GM06990 (cell line): ENCODE results near the gene FANCD2.
"Not testable (repeated sequence)": the region's sequence is repeated elsewhere in the genome, so short reads cannot be mapped to it uniquely, and the experiment has no call there.

ENCODE experiments used
- DNase-seq: peaks from one replicate; pipeline ENCODE4 v3.0.0-alpha.2; 2011; ENCODE audit not compliant: insufficient read length; ENCODE audit errors: extremely low read depth
- H3K27me3 ChIP-seq: replicated peaks from 2 replicates; pipeline ENCODE4 v1.6.0; 2011; ENCODE audit warnings: low read length; ENCODE audit not compliant: control insufficient read depth, insufficient read depth
- H3K36me3 ChIP-seq: 2 replicates; pipeline ENCODE4 v1.5.1; 2011; ENCODE audit warnings: low read length; ENCODE audit not compliant: control insufficient read depth, insufficient read depth
- H3K4me3 ChIP-seq: replicated peaks from 2 replicates; pipeline ENCODE4 v1.5.1; 2011; ENCODE audit warnings: low read depth, mild to moderate bottlenecking, control low read depth, low read length
- CTCF ChIP-seq: IDR thresholded peaks from 2 replicates; pipeline ENCODE4 v1.5.1; 2011; ENCODE audit warnings: low read length, control low read depth, mild to moderate bottlenecking, inconsistent platforms; ENCODE audit not compliant: insufficient read depth, poor library complexity, severe bottlenecking

The FANCD2 gene

GRCh38 chr3:10006048-10006761 is 20.0 kb upstream of the FANCD2 start:
- no peaks in the 10 kb centered on the region for H3K27me3 ChIP-seq
- no peak overlapping the region for H3K4me3 ChIP-seq
- peaks cover 2% of the 10 kb centered on the region for H3K36me3 ChIP-seq
- no peak for DNase-seq
- no peak for TF ChIP-seq CTCF

- Histone ChIP-seq H3K27me3 (no peaks in the 10 kb centered on the region), H3K4me3 (no peak overlapping the region), H3K36me3 (peaks cover 2% of the 10 kb centered on the region)
- no peak for DNase-seq
- TF ChIP-seq CTCF: no peak
Measured at GRCh38 chr3:10006762-10007090, 19.5 kb upstream of the FANCD2 start.

- H3K36me3 ChIP-seq: peaks cover 2% of the 10 kb centered on the region
- TF ChIP-seq CTCF: no peak
- no peaks in the 10 kb centered on the region for H3K27me3 ChIP-seq
- H3K4me3 ChIP-seq: no peak overlapping the region
- DNase-seq: no peak
Measured at GRCh38 chr3:10007126-10007782, 19.0 kb upstream of the FANCD2 start.

GRCh38 chr3:10008216-10008587 is 18.0 kb upstream of the FANCD2 start:
- DNase-seq, H3K4me3 ChIP-seq, H3K36me3 ChIP-seq, H3K27me3 ChIP-seq: not testable (repeated sequence)

- TF ChIP-seq CTCF: no peak
- peak; percentile 82 for DNase-seq
- no peaks in the 10 kb centered on the region for H3K27me3 ChIP-seq
- peak overlapping the region; percentile 62 for H3K4me3 ChIP-seq
- H3K36me3 ChIP-seq: no peaks in the 10 kb centered on the region
Measured at GRCh38 chr3:10008588-10009344, 17.5 kb upstream of the FANCD2 start.

GRCh38 chr3:10010421-10010877 is 15.8 kb upstream of the FANCD2 start:
- no peak for TF ChIP-seq CTCF
- no peaks in the 10 kb centered on the region for H3K27me3 ChIP-seq
- H3K4me3 ChIP-seq: peak overlapping the region; percentile 63
- no peaks in the 10 kb centered on the region for H3K36me3 ChIP-seq
- no peak for DNase-seq
